AG04449 (cell line): ENCODE results near the gene PPWD1.

Experiments
- CTCF ChIA-PET: fragments of 350-600 bp; formaldehyde crosslinking; extraction: SDS; loops from one replicate; lab custom pipeline; 2021; ENCODE audit warnings: antibody characterized with exemption; lab: Yijun Ruan, JAX
- POLR2A ChIA-PET: fragments of 400-600, 350-600 bp; formaldehyde crosslinking; extraction: SDS; loops from one replicate; lab custom pipeline; 2020; ENCODE audit warnings: antibody characterized with exemption, inconsistent platforms; lab: Yijun Ruan, JAX
- DNase-seq: peaks from one replicate; pipeline ENCODE4 v3.0.0-alpha.2; 2010; ENCODE audit warnings: low read depth, low spot score
- H3K4me3 ChIP-seq: 2 replicates; pipeline ENCODE4 v1.5.1; 2011; ENCODE audit warnings: low read depth, mild to moderate bottlenecking, control low read depth, low read length
- TF ChIP-seq, protein P1 (sequence below): IDR thresholded peaks from one replicate; pipeline ENCODE4 v1.5.1; 2011; ENCODE audit warnings: mild to moderate bottlenecking, moderate library complexity, low read length, control low read depth, inconsistent platforms; ENCODE audit not compliant: insufficient read depth; ENCODE audit errors: missing control alignments

The PPWD1 gene

GRCh38 chr5:65546141-65546540, 17.0 kb upstream of the PPWD1 start:
- TF ChIP-seq, protein P1, sequence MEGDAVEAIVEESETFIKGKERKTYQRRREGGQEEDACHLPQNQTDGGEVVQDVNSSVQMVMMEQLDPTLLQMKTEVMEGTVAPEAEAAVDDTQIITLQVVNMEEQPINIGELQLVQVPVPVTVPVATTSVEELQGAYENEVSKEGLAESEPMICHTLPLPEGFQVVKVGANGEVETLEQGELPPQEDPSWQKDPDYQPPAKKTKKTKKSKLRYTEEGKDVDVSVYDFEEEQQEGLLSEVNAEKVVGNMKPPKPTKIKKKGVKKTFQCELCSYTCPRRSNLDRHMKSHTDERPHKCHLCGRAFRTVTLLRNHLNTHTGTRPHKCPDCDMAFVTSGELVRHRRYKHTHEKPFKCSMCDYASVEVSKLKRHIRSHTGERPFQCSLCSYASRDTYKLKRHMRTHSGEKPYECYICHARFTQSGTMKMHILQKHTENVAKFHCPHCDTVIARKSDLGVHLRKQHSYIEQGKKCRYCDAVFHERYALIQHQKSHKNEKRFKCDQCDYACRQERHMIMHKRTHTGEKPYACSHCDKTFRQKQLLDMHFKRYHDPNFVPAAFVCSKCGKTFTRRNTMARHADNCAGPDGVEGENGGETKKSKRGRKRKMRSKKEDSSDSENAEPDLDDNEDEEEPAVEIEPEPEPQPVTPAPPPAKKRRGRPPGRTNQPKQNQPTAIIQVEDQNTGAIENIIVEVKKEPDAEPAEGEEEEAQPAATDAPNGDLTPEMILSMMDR: no peak
- ChIA-PET POLR2A (no interaction called here), CTCF (no interaction called here)
- DNase-seq: no peak
- H3K4me3 ChIP-seq: no peak overlapping the region

DNA sequence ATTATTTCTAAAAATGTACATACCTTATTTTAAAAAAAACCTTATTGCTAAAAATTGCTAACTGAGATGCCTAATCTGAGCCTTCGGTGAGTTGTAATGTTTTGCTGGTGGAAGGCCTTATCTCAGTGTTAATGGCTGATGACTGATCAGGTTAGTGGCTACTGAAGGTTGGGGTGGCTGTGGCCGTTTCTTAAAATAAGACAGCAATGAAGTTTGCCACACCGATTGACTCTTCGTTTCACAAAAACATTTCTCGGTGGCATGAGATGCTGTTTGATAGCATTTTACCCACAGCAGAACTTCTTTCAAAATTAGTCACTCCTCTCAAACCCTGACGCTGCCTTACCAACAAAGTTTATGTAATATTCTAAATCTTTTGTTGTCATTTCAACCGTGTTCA, 14.8 kb upstream of the PPWD1 start:
- no peak for DNase-seq
- ChIA-PET CTCF (no interaction called here), POLR2A (no interaction called here)
- no peak overlapping the region for H3K4me3 ChIP-seq
- TF ChIP-seq, protein P1: no peak

DNA sequence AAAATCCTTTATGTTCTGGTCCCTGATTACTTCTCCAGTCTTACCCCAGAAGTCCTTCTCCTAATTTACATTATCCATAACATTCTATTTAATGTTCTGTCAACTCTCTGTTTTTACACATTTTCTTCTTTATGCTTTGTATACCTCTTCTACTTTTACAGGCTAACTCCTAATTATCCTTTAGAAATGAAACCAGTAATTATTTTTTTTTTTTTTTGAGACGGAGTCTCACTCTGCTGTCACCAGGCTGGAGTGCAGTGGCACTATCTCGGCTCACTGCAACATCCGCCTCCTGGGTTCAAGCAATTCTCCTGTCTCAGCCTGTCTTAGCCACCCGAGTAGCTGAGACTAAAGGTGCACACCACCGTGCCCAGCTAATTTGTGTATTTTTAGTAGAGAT, 9.2 kb upstream of the PPWD1 start:
- ChIA-PET CTCF (interaction anchor here (0.9 kb wide), 1 partner anchor 9 kb away, joined by 3 read pairs; the partner anchor contains the start of genes CENPK and PPWD1), POLR2A (no interaction called here)
- TF ChIP-seq, protein P1: no peak
- no peak overlapping the region for H3K4me3 ChIP-seq
- DNase-seq: no peak

GRCh38 chr5:65555287-65555686, 7.8 kb upstream of the PPWD1 start:
- ChIA-PET POLR2A (no interaction called here), CTCF (no interaction called here)
- TF ChIP-seq, protein P1: no peak
- H3K4me3 ChIP-seq: no peak overlapping the region
- DNase-seq: no peak

- H3K4me3 ChIP-seq: no peak overlapping the region
- TF ChIP-seq, protein P1: no peak
- ChIA-PET POLR2A (no interaction called here), CTCF (no interaction called here)
- no peak for DNase-seq
Observed at GRCh38 chr5:65556181-65556580, 6.9 kb upstream of the PPWD1 start.

DNA sequence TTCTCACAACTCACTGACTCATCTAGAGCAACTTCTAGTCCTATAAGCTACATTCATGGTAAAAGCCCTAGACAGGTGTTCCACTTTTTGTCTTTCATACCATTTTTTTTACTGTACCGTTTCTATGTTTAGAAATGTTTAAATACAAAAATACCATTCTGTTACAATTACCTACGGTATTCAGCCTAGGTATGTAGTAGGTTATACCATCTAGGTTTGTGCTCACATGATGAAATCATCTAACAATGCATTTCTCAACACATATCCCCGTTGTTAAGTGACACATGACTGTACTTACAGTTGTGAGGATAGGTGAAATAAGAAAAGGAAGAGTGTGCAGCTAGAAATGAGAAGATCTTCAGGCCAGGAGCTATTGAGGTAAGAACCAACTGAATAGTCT, 6.4 kb upstream of the PPWD1 start:
- DNase-seq: no peak
- ChIA-PET POLR2A (no interaction called here), CTCF (no interaction called here)
- TF ChIP-seq, protein P1: no peak
- H3K4me3 ChIP-seq: no peak overlapping the region
